GM19035 (cell line): ENCODE measurements around the gene KRTAP4-3.
"Not testable (repeated sequence)": the region's sequence is repeated elsewhere in the genome, so short reads cannot be mapped to it uniquely, and the experiment has no call there.

ENCODE experiments used
- ATAC-seq: cut with Tn5 transposase; IDR thresholded peaks from one replicate; pipeline ENCODE4 v1.9.1; 2021; ENCODE audit not compliant: unreplicated experiment

The KRTAP4-3 gene

DNA sequence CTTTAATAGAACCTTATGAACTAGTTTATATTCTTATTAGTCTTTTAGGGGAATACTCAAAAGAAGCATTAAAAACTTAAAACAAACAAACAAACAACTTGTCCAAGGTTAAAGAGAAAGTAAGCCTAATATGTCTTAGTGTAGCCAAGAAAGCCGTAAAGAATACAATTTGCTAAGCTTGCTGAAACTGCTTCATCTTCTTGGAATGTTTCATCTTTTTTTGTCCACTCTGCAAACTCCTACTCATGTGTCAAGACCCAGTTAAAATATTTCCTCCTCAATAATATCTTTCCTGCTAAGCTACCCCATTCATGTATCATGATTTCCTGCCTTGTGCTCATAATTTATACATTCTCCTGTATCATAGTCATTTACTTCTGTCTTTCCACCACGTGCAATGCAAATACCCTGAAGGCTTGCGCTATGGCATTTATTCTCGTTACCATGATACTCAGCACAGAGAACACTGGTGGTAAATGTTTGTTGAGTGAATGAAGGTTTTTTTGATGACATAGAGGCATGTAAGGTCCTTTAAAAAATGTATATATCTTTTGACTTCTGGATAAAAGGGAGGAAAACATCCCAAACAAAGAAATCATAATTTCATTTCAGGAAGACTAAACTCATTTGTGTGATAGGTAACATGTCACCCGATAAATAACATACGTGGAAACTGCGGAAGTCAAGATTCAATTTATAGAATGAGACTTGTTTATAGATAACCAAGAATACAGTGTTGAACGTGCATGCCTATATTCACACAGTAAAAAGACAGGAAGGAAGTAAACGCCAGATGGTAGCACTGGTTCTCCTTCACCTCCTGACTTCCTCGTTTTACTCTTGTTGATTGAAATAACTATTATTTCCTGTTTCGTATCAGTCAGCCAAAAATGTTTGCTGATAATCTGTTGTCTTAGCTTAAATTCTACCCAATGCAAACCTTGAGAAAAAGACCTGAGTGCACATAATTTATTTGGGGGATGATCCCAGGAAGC is 48.0 kb downstream of the KRTAP4-3 start:
- not testable (repeated sequence) for ATAC-seq

DNA sequence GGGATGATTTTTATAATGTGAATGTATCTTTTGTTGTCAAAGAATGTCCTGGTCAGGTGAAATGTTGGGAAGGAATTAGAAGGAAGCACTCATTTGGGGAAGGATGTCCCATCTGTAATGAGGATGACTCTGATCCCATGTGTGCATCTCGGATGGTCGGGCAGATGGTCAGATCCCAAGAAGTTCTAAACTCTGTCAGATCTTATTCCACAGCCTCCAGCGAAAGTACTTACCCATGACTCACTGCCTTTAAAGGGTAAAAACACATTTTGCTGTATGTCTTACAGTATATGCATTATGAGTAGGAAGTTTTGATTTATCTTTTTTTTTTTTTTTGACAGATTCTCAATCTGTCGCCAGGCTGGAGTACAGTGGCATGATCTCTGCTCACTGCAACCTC is 49.3 kb downstream of the KRTAP4-3 start:
- ATAC-seq: no peak

DNA sequence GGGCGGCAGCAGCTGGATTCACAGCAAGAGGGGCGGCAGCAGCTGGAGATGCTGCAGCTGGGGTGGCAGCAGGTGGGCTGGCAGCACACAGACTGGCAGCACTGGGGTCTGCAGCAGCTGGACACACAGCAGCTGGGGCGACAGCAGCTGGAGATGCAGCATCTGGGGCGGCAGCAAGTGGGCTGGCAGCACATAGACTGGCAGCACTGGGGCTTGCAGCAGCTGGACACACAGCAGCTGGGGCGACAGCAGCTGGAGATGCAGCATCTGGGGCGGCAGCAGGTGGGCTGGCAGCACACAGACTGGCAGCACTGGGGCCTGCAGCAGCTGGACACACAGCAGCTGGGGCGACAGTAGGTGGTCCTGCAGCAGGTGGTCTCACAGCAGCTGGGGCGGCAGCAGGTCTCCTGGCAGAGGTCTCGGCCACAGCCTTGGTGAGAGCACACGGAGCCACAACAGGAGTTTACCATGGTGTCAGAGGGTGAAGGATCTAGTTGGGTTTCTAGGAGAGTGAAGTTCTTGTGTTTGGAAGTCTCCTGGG is 50.1 kb downstream of the KRTAP4-3 start, which contains the start of gene KRTAP4-11:
Gene KRTAP4-11 (minus strand): TSS at position 528 of the 541 bp plus-strand sequence. CDS start 58 bp downstream, at position 470.
- not testable (repeated sequence) for ATAC-seq
